Measurements from ENCODE around the gene ST6GALNAC1.

- no peak for TF ChIP-seq CTCF (IDR thresholded peaks at IDR 0.05; ENCODE audit: insufficient read depth, low read length, poor library complexity, severe bottlenecking)
- no peak for TF ChIP-seq EZH2phosphoT487 (conservative IDR thresholded peaks at IDR 0.05; ENCODE audit: low read length)
Observed at GRCh38 chr17:76643553-76644148, at the start of gene ST6GALNAC1.
